ENCODE results near the gene MAT2A. TPM values are rescaled to one million over a fixed set of nuclear protein-coding genes. Genes with fewer than 3 reads are reported as not detected.

The MAT2A gene
- total and polyA plus RNA-seq, 9 of the 15 experiments (the other 6 are each of a cell fraction or from before 2014, with no cell fraction given): 130 to 1,027 (median 240) TPM

- TF ChIP-seq, protein P1, sequence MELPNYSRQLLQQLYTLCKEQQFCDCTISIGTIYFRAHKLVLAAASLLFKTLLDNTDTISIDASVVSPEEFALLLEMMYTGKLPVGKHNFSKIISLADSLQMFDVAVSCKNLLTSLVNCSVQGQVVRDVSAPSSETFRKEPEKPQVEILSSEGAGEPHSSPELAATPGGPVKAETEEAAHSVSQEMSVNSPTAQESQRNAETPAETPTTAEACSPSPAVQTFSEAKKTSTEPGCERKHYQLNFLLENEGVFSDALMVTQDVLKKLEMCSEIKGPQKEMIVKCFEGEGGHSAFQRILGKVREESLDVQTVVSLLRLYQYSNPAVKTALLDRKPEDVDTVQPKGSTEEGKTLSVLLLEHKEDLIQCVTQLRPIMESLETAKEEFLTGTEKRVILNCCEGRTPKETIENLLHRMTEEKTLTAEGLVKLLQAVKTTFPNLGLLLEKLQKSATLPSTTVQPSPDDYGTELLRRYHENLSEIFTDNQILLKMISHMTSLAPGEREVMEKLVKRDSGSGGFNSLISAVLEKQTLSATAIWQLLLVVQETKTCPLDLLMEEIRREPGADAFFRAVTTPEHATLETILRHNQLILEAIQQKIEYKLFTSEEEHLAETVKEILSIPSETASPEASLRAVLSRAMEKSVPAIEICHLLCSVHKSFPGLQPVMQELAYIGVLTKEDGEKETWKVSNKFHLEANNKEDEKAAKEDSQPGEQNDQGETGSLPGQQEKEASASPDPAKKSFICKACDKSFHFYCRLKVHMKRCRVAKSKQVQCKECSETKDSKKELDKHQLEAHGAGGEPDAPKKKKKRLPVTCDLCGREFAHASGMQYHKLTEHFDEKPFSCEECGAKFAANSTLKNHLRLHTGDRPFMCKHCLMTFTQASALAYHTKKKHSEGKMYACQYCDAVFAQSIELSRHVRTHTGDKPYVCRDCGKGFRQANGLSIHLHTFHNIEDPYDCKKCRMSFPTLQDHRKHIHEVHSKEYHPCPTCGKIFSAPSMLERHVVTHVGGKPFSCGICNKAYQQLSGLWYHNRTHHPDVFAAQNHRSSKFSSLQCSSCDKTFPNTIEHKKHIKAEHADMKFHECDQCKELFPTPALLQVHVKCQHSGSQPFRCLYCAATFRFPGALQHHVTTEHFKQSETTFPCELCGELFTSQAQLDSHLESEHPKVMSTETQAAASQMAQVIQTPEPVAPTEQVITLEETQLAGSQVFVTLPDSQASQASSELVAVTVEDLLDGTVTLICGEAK (IDR thresholded peaks at IDR 0.05): no peak
- TF ChIP-seq, protein P1 (CRISPR knock-in tag; IDR thresholded peaks at IDR 0.05): no peak
- no peak for TF ChIP-seq ZNF324 (CRISPR knock-in tag; IDR thresholded peaks at IDR 0.05)
- no peak for TF ChIP-seq TAL1 (IDR thresholded peaks at IDR 0.05)
- TF ChIP-seq GABPB2 (CRISPR knock-in tag; conservative IDR thresholded peaks at IDR 0.05): no peak
- no peak for TF ChIP-seq ZNF431 (CRISPR knock-in tag; IDR thresholded peaks at IDR 0.05)
- TF ChIP-seq NELFE (IDR thresholded peaks at IDR 0.05; ENCODE audit: insufficient read depth, insufficient read length): no peak
- no peak for TF ChIP-seq ZNF384 (IDR thresholded peaks at IDR 0.05; ENCODE audit: low read depth, low read length)
Measured at GRCh38 chr2:85584354-85584856, 45.4 kb downstream of the MAT2A start, which contains the start of gene VAMP5 (continued).

Data from K562 (cell line).